Measurements from ENCODE around the gene RBM15B.

- peak; percentile 67 for TF ChIP-seq CTCF (IDR thresholded peaks at IDR 0.05)
- TF ChIP-seq EZH2 (IDR thresholded peaks at IDR 0.05; ENCODE audit: borderline replicate concordance, insufficient read depth, low read depth, low read length, poor library complexity, severe bottlenecking), result no peak
Observed at GRCh38 chr3:51371943-51372557, 19.0 kb upstream of the RBM15B start.
